Activated T-helper 1 cell treated with anti-CD3 and anti-CD28 coated beads, Interleukin-12 subunit alpha, Interleukin-12 subunit beta, Interleukin-2, Interleukin-4 antibody, amounts not matched to agents 30 ng/mL and 10 ng/mL and 1 ng/mL, durations not matched to agents 14 hours and 24 hours and 36 hours (primary cell): Measurements from ENCODE around the gene SCGB1D1. TPM values are rescaled to one million over a fixed set of nuclear protein-coding genes. Genes with fewer than 3 reads are reported as not detected.
A peak's percentile ranks its signal among the peaks of the same experiment; 100 is the strongest.

Experiments
- DNase-seq: peaks from one replicate; pipeline ENCODE4 v3.0.0; 2021; ENCODE audit warnings: low spot score
- H3K27ac Mint-ChIP-seq: one replicate; pipeline ENCODE4 v1.8.0; 2021; ENCODE audit warnings: mild to moderate bottlenecking, mixed read lengths
- H3K27me3 Mint-ChIP-seq: one replicate; pipeline ENCODE4 v1.8.0; 2022; ENCODE audit warnings: mild to moderate bottlenecking, moderate library complexity, mixed read lengths; ENCODE audit not compliant: insufficient read depth
- H3K36me3 Mint-ChIP-seq: one replicate; pipeline ENCODE4 v1.8.0; 2021; ENCODE audit warnings: low read depth, mixed read lengths
- H3K4me1 Mint-ChIP-seq: one replicate; pipeline ENCODE4 v1.8.0; 2021; ENCODE audit warnings: low read depth, mixed read lengths
- H3K4me3 Mint-ChIP-seq: one replicate; pipeline ENCODE4 v1.8.0; 2021; ENCODE audit warnings: mild to moderate bottlenecking, moderate library complexity, mixed read lengths
- H3K9me3 Mint-ChIP-seq: one replicate; pipeline ENCODE4 v1.8.0; 2021; ENCODE audit warnings: mixed read lengths
- intact Hi-C: fragments of 100-400 bp; cut with micrococcal nuclease; formaldehyde crosslinking; loops from one replicate; pipeline ENCODE4 v1.15.1; 2024
- total RNA-seq: library from RNA; stranded (reverse); gene quantifications from 2 replicates; pipeline ENCODE4 v1.2.3, GENCODE V29; 2022

Gene SCGB1D1
- total RNA-seq, 1 donor from 2014 or later = not detected

GRCh38 chr11:62149986-62150886 is 39.8 kb upstream of the SCGB1D1 start:
- no peak for DNase-seq
- Mint-ChIP-seq H3K27me3 (no peaks in the 10 kb centered on the region), H3K4me3 (no peak overlapping the region), H3K36me3 (peaks cover 42% of the 10 kb centered on the region), H3K27ac (peak overlapping the region; percentile 19), H3K4me1 (no peaks in the 10 kb centered on the region), H3K9me3 (no peaks in the 10 kb centered on the region)
- intact Hi-C loops = no loop called here

- intact Hi-C loops = no loop called here
- Mint-ChIP-seq H3K9me3 (no peaks in the 10 kb centered on the region), H3K27me3 (no peaks in the 10 kb centered on the region), H3K4me1 (no peaks in the 10 kb centered on the region), H3K27ac (no peak overlapping the region), H3K4me3 (no peak overlapping the region), H3K36me3 (peaks cover 38% of the 10 kb centered on the region)
- no peak for DNase-seq
Observed at GRCh38 chr11:62150887-62151736, 38.9 kb upstream of the SCGB1D1 start.

GRCh38 chr11:62151737-62152102 is 38.3 kb upstream of the SCGB1D1 start:
- Mint-ChIP-seq H3K27me3 (no peaks in the 10 kb centered on the region), H3K4me3 (no peak overlapping the region), H3K4me1 (no peaks in the 10 kb centered on the region), H3K9me3 (no peaks in the 10 kb centered on the region), H3K27ac (no peak overlapping the region), H3K36me3 (peaks cover 34% of the 10 kb centered on the region)
- DNase-seq = no peak
- intact Hi-C loops = no loop called here

- no peak for DNase-seq
- Mint-ChIP-seq H3K36me3 (peaks cover 29% of the 10 kb centered on the region), H3K4me3 (no peak overlapping the region), H3K27ac (no peak overlapping the region), H3K4me1 (no peaks in the 10 kb centered on the region), H3K9me3 (no peaks in the 10 kb centered on the region), H3K27me3 (no peaks in the 10 kb centered on the region)
- intact Hi-C loops = no loop called here
Observed at GRCh38 chr11:62152245-62153086, 37.5 kb upstream of the SCGB1D1 start.

- H3K27ac Mint-ChIP-seq = no peak overlapping the region
Observed at GRCh38 chr11:62153087-62153395, 37.0 kb upstream of the SCGB1D1 start.

GRCh38 chr11:62153617-62154016 is 36.4 kb upstream of the SCGB1D1 start:
- Mint-ChIP-seq H3K9me3 (no peaks in the 10 kb centered on the region), H3K36me3 (peaks cover 23% of the 10 kb centered on the region), H3K27me3 (no peaks in the 10 kb centered on the region), H3K4me1 (no peaks in the 10 kb centered on the region), H3K27ac (no peak overlapping the region), H3K4me3 (no peak overlapping the region)
- intact Hi-C loops = no loop called here
- no peak for DNase-seq

More at GRCh38 chr11:62153087-62153395, 37.0 kb upstream of the SCGB1D1 start:
- peaks cover 24% of the 10 kb centered on the region for H3K36me3 Mint-ChIP-seq
- no peak overlapping the region for H3K4me3 Mint-ChIP-seq
- H3K9me3 Mint-ChIP-seq = no peaks in the 10 kb centered on the region
- intact Hi-C loops = no loop called here
- no peaks in the 10 kb centered on the region for H3K27me3 Mint-ChIP-seq
- no peaks in the 10 kb centered on the region for H3K4me1 Mint-ChIP-seq
- no peak for DNase-seq

- intact Hi-C loops = no loop called here
- no peak overlapping the region for H3K4me3 Mint-ChIP-seq
- H3K36me3 Mint-ChIP-seq = peaks cover 8% of the 10 kb centered on the region
- H3K9me3 Mint-ChIP-seq = no peaks in the 10 kb centered on the region
- DNase-seq = no peak
- no peaks in the 10 kb centered on the region for H3K4me1 Mint-ChIP-seq
- peaks cover 21% of the 10 kb centered on the region for H3K27me3 Mint-ChIP-seq
- no peak overlapping the region for H3K27ac Mint-ChIP-seq
Observed at GRCh38 chr11:62157603-62158002, 32.4 kb upstream of the SCGB1D1 start.

GRCh38 chr11:62166371-62166770 is 23.6 kb upstream of the SCGB1D1 start:
- no peak overlapping the region for H3K27ac Mint-ChIP-seq
- DNase-seq = no peak
- H3K36me3 Mint-ChIP-seq = no peaks in the 10 kb centered on the region
- H3K9me3 Mint-ChIP-seq = no peaks in the 10 kb centered on the region
- peaks cover 2% of the 10 kb centered on the region for H3K4me1 Mint-ChIP-seq
- H3K4me3 Mint-ChIP-seq = no peak overlapping the region
- intact Hi-C loops = no loop called here
- peaks cover 14% of the 10 kb centered on the region for H3K27me3 Mint-ChIP-seq

- Mint-ChIP-seq H3K27ac (no peak overlapping the region), H3K4me1 (peaks cover 5% of the 10 kb centered on the region), H3K27me3 (peaks cover 20% of the 10 kb centered on the region), H3K9me3 (no peaks in the 10 kb centered on the region), H3K4me3 (no peak overlapping the region), H3K36me3 (no peaks in the 10 kb centered on the region)
- intact Hi-C loops = no loop called here
- no peak for DNase-seq
Observed at GRCh38 chr11:62169448-62169847, 20.6 kb upstream of the SCGB1D1 start.

GRCh38 chr11:62169935-62170334 is 20.1 kb upstream of the SCGB1D1 start:
- Mint-ChIP-seq H3K36me3 (no peaks in the 10 kb centered on the region), H3K27me3 (peaks cover 23% of the 10 kb centered on the region)
- intact Hi-C loops = no loop called here

GRCh38 chr11:62171261-62171723 is 18.7 kb upstream of the SCGB1D1 start:
- intact Hi-C loops = loop anchor here (1.0 kb wide), 4 partner anchors 37 to 207 kb away; partner anchors contain the start of gene SCGB2A1
- DNase-seq = peak; percentile 57
- Mint-ChIP-seq H3K36me3 (no peaks in the 10 kb centered on the region), H3K4me1 (peaks cover 5% of the 10 kb centered on the region), H3K9me3 (no peaks in the 10 kb centered on the region), H3K27me3 (peaks cover 26% of the 10 kb centered on the region), H3K4me3 (no peak overlapping the region), H3K27ac (no peak overlapping the region)

More at GRCh38 chr11:62169935-62170334, 20.1 kb upstream of the SCGB1D1 start:
- H3K27ac Mint-ChIP-seq = no peak overlapping the region
- H3K4me3 Mint-ChIP-seq = no peak overlapping the region
- DNase-seq = no peak
- peaks cover 5% of the 10 kb centered on the region for H3K4me1 Mint-ChIP-seq
- no peaks in the 10 kb centered on the region for H3K9me3 Mint-ChIP-seq

- intact Hi-C loops = no loop called here
- no peak for DNase-seq
- Mint-ChIP-seq H3K4me3 (no peak overlapping the region), H3K9me3 (no peaks in the 10 kb centered on the region), H3K36me3 (no peaks in the 10 kb centered on the region), H3K27me3 (peaks cover 26% of the 10 kb centered on the region), H3K27ac (no peak overlapping the region), H3K4me1 (peaks cover 5% of the 10 kb centered on the region)
Observed at GRCh38 chr11:62172294-62172693, 17.7 kb upstream of the SCGB1D1 start.
